GM21737 (cell line): ENCODE results near the gene RNF222.

Source experiments
- ATAC-seq: cut with Tn5 transposase; IDR thresholded peaks from one replicate; pipeline ENCODE4 v1.9.1; 2021; ENCODE audit warnings: mild to moderate bottlenecking, moderate library complexity; ENCODE audit not compliant: unreplicated experiment

The RNF222 gene, protein sequence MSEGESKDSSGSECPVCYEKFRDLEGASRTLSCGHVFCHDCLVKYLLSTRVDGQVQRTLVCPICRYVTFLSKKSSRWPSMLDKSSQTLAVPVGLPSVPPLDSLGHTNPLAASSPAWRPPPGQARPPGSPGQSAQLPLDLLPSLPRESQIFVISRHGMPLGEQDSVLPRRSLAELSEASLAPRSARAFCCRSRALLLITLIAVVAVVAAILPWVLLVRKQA

DNA sequence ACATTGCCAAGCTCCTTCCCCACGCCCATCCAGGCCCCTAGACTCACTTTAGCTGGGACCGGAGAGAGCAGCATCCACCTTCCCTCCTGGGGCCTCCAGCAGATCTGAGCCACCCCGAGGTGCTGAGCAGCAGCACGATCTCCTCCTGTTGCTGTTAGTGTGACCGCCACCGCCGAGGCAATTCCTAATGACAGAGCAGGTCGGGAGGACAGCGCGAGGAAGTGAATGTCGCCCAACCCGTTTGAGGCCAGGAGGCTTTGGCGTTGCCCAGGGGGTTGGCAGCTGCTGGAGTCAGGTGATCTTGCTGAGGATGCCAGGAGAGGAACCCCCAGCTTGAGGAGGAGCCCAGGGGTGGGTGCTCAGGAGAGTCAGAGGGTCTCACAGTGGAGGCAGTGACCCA lies at the start of gene RNF222:
TSS of gene RNF222 (minus strand) at position 192 of the 400 bp plus-strand sequence. CDS start 4,366 bp downstream, outside the sequence.
- ATAC-seq = no peak

DNA sequence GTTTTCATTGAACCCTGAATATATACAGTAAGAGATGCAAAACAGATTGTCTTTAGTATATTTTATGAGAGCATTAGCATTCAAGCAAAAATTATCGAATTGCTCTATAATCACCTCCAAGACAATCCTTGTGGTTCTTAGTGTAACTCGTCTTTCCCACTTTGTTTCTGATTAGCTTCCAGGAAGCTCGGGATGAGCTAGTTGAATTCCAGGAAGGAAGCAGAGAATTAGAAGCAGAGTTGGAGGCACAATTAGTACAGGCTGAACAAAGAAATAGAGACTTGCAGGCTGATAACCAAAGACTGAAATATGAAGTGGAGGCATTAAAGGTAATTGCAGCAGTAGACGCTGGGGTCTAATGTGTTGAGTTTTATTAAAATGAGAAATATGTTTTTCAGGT lies 47.9 kb upstream of the RNF222 start:
- ATAC-seq = no peak

DNA sequence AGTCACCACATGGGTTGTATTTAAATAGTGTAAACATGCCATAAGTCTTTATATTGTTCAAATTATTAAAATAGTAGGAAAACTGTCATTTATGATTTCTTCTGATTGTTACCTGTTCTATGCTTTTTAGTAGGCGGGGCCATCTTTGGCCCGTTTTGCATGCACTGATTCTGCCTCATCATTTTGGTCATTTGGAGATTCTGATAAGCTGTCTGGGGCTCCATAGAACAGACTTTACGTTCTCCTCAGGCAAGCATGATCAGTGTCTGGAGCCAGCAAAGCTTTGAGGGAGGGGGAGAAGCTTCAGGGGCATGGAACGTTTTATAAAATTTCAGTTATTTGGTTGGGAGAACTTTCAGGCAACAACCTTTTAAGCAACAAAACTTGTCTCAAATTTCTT lies 46.9 kb upstream of the RNF222 start:
- no peak for ATAC-seq

DNA sequence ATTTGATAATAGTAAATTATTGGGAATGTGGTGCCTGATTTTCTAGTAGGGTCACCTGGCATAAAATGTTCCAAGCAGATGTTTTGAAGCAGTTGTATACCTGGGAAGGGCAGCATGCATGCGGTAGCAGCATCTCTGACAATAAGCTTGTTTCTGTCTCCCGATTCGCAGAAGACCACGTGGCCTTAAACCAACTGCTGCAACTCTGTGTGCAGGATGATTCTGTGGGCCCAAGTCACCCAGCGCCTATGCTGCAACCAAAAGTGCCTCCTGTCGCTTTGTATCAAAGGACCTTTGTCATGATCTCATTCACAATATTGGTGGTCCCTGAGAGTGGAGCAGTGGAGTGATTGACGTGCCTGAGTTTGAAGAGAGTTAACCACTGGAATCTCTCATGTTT lies 46.1 kb upstream of the RNF222 start:
- ATAC-seq = no peak

DNA sequence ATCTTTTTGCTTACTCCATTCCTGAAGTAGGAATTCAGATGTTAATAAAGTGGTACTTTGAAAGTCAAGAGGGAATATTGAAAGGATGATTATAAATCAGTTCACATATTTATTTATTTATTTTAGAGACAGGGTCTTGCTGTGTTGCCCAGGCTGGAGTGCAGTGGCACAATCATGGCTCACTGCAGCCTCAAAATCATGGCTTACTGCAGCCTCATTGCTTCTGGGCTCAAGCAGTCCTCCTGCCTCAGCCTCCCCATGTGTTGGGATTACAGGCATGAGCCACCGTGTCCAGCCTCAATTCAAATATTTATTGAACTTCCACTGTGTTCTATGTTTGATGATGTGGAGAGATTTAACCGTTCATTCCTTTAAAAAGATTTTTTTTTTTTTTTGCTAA lies 44.7 kb upstream of the RNF222 start:
- ATAC-seq = no peak

DNA sequence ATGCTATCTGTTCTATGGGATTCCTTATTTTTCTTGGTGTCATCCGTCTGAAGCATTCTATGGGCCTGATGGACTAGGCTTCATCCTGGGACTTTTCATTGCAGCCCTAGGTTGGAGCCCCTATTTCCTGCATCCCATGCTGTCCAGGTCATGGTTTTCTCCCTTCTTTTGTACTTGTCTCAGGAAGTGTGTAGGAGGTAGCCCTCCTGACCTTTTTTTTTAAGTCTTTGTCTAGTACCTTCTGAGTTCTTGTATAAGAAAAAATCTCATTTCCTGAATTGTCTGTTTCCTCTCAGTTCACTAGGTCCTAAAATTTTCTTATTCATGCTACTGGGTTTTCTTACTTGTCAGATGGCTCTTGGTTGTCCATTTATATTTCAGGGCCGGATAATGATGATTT lies 44.1 kb upstream of the RNF222 start:
- ATAC-seq = no peak

DNA sequence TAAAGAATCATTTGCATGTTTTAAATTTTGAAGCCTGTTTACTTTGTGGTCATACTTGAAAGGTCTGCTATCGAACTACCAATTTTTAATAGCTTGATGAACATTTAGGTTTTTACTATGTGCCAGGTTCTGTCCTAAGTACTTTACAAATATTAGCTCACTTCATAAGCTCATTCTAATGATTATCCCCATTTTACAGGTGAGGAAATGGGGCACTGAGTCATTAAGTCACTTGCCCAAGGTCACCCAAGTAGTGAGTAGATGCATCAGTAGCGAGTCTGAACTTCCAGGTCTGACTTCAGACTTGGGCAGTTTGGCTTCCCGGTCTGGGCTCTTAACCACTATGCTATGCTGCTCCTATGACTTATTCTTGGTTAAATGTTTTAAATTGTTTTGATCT lies 42.1 kb upstream of the RNF222 start:
- no peak for ATAC-seq

DNA sequence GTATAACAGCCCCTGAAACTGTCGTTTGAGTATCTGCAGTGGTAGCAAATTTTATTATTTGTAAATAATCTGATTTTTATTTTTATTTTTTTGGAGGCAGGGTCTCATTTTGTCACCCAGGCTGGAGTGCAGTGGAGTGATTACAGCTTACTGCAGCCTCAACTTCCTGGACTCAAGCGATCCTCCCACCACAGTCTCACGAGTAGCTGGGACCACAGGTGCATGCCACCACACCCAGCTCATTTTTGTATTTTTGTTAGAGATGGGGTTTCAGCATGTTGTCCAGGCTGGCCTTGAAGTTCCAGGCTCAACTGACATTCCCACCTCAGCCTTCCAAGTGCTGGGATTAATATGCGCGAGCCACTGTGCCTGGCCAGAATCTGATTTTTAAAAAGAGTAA lies 40.8 kb upstream of the RNF222 start:
- no peak for ATAC-seq

DNA sequence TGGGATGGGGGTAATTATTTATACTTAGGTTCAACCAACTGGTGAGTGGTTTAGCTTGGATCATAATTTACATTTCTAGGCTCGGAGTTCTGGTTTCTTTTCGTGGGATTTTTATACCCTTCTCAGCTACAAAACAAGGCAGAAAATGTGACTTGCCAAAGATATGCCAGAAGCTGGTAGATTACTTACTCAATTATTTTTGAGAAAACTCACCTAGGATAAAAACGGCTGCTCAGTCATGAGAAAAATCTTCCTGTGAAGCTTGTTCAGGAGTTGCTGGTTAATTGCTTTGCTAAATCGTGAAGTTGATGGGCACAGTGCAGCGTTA lies 39.2 kb upstream of the RNF222 start:
- ATAC-seq = no peak

DNA sequence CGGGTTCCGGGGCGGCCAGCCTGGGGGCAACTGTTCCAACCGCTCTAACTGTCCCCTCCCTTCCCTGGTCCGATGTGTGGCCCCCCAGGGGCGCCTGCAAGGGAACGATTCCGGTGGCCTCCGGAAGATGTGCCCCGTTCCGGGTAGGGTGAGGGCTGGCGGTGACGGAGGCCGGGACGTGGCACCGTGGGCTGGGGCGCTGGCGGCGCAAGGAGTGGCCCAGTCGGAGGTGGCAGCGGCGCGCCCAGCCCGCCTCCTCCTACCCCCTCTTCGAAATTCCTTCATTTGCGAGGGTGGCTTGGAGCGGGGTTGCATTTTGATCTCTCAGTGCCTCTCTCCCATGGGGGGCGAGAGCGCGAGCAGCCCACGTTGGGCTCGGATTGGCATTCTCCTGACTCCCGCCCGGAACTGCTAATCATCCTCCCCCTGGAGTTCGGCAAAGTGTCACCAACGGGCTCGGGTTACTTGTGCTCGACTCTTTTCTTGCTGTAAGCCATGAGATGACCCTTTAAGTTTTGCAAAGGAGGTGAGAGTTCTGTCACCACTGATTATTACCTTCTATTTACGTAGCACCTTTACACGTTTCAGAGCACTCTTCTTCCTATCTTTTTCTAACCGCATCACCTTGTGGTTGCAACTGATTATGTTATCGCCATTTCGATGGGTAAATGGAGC lies 38.7 kb upstream of the RNF222 start:
- peak; percentile 45 for ATAC-seq

DNA sequence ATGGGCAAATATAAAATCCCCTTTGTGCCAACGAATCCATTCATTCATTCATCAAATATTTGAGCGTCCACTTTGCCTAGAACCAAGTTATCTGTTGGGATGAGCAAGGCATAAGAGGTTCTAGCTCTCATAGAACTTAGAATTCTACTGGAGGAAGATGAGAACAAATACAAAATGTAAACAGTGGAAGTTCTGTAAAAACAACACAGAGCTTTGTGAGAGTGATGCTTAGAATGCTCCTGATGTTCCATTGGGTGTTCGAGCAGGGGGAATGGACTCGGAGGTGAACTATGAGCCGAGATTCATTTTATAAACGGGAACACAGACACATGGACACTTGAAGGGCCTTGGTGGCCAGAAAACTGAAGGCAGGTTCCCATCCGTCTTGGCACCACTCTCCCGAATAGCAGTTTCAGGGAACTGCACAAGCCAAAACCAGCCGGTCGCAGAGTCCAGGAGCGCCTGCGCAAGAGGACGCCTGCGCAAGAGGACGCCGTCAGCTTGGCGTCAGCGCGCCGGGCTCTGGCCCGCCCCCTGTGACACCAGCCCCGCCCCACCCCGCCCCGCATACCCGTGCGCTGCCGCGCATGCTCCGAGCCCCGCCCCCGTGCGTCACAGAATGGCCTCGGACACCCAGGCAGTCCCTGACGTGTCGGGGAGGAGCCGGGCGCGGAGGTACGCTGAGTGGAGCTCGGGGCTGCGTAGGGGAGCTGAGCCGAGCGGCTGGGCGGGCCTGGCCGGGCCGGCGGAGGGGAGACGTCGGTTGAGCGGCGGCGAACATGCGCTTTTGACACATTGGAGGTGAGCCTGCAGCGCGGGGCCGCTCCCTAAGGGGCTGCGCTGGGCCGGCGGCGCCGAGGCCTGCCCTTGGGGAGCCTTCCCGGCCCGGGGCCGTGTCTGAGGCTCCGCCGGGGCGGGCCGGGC lies 37.9 kb upstream of the RNF222 start, which contains the start of gene NDEL1:
TSS of gene NDEL1 (plus strand) at position 640 of the 924 bp plus-strand sequence. CDS start 8,388 bp downstream, outside the sequence.
- peak; percentile 95 for ATAC-seq

DNA sequence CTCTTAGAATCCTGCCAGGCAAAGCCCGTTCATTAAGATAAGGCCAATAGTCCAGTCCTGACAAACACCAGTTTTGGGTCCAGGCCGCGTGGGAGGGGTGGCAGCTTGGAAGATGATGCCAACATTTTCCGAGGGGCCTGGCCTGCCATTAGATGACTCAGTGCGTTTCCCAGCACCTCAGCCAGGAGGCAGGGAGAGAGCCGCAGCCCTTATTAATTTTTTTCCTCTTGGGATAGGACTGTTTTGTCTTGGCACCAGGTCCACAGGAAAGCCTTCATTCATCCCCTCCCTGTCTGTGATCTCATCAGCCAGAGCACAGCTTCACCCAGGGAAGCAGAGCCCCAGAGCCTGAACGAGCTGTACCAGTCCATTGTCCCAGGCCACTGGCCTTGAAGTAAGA lies 33.3 kb upstream of the RNF222 start:
- ATAC-seq = no peak

DNA sequence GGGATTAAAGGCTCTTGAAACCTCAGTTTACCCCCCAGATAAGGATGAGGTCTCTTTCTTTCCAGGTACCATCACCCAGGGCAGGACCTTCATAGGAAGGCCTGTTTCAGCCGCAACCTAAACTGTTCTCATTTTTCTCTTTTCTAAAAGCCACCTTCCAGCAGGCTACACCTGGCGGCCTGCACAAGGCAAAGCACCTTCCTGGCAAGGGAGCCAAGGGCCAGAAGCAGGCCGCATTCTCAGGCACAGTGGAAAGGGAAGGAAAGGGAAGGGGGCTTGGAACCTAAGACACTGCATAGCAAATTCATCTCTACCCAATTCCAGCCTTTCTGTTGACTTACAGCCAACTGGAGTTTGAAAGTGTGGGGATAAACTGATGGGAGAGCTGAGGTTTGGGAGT lies 29.2 kb upstream of the RNF222 start:
- ATAC-seq = no peak

DNA sequence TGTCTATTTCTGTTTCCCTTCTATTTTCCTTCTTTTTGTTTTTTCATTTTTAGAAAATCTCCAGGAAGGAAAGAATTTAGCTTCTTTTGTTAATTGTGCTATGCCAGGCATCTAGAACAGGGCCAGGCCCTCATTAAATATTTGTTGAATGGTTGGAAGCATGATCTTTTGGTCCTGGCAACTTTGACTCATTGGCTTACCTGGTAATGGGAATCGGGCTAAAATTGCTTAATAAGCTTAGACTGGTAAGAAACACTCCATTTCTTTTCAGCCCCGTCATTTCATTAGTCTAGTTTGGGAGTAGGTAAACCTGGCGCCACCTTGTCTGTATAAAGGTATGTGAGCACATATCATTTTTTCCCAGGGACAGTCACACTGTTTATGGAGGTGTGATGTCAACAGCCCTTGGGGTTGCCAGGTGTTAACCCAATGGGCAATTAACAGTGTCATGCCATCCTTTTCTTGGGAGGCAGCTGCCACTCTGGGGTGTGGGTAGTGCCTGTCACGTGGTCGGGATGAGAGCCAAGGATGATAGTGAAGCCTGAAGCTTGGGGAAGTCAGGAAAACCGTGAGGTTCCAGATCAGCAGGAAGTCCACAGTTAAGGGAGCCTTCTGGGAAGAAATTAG lies 28.6 kb upstream of the RNF222 start:
- ATAC-seq = no peak

DNA sequence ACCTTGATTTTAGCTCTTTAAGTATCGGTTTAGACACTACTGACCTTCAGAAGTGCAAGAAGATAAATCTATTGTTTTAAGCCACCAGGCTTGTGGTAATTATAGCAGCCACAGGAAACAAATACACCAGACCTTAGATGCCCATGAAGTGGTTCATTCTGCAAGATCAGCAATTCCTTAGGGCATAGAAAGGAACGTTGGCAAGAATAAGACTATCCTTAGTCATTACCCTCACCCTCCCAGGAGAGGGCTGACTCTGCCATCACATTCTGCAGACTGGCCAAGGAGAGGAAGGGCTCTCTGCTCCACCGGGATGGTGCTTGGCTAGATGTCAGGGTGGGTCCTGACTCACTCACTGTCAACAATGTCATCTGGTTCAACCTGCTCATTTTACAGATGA lies 23.9 kb upstream of the RNF222 start:
- no peak for ATAC-seq

DNA sequence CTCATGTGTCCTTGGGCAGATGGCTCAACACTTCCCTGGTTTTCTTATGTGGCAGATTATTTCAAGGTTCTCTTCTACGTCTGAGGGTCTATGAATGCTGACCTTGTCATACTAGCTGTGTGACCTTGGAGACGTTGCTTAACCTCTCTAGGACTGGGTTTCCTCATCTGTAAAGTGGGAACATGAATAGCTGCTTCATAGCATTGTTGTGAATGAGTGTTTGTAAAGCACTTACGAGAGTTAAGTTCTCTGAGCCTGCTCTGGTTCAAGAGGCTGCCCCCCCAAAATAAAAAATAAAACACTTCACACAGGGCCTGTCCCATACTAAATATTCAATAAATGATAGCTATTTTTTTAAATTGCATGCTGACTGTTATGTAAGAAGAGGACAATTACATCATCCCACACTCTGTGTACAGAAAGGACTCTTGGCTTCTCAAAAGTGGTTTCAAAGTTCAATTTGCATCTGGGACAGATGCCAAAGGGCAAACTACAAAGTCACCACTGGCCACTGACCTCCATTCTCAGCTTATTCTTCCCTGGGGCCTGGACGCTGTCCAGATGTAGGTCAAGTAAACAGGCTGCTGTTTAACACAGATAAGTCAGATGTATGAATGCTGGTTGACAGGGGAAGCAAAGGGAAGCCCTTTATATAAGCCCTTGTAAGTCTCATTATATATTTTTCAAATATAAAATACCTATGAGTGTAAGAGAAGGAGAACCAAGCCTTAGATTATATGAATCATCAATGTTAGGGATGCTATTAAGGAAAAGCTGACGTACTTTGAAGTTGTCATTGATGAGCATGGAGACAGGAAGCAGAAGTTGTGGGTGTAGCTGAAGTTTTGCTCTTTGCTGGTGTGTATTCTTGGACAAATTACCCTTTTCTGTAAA lies 22.7 kb upstream of the RNF222 start:
- ATAC-seq = no peak

DNA sequence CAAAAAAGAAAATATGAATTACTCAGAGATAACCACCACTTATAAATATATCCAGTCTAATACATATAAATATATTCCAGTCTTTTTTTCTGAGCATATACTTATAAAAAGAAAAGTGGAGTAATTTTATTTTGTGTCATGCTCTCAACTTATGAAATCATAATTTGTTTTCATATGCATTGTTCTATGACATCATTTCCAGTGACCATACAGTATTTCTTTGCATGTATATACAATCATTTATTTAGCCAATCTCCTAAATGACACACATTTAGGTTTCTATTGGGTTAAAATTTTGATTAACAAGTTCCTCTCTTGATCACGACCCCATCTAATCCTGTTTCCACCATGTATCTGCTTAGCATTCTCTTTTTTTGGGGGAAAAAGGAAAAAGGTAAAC lies 21.7 kb upstream of the RNF222 start:
- no peak for ATAC-seq

DNA sequence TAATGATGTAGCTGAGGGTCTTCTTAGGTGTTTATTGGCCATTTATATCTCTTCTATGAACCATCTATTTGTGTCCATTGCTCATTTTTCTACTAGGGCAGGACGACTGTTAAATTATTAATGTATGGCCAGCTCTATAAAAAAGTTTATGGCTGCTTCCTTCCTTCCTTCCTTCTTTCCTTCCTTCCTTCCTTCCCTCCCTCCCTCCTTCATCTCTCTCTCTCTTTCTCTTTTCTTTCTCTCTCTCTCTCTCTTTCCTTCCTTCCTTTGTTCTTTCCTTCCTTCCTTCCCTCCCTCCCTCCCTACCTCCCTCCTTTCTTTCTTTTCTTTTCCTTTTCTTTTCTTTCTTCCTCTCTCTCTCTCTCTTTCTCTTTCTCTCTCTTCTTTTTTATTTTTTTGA lies 20.8 kb upstream of the RNF222 start:
- no peak for ATAC-seq

DNA sequence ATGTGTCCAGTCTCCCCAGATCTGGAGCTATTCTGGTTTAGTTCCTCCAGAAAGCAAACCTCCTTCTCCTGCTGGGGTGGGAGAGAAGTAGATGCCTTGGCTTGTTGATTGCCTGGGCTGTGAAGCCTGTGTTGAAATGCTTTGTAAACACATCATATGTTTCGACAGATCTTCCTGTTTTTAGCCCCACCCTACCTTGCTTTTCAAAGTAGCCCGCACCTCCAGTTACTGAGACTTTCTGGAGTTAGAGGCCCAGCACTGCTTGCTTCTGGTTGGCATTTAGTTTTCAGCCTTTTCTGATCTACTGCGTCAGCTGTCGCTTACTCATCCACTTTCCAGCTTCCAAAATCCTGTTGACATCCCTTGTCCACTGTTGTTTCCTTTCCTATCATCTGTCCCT lies 20.2 kb upstream of the RNF222 start:
- no peak for ATAC-seq

DNA sequence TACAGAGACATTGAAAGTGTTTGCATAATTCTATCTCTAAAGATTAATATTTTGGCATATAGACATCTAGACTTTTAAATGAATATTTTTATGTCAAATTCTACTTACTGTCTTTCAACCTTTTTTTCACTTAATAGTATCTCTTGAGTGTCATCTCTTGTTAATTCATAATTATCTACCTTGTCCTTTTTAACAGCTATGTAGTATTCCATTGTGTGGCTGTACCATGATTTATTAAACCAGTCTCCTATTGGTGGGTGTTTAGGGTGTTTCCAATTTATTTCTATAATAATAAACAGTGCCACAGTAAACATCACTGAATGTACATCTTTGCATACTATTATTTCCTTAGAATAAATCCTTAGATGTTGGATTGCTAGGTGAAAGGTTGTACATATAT lies 16.3 kb upstream of the RNF222 start:
- no peak for ATAC-seq
